ENCODE measurements around the gene GLRX3.

GLRX3 gene

GRCh38 chr10:130194991-130195645, 58.9 kb downstream of the GLRX3 start:
- TF ChIP-seq CTCF (IDR thresholded peaks at IDR 0.05; ENCODE audit: borderline replicate concordance, control extremely low read depth, extremely low read depth, insufficient read depth, missing control alignments): no peak
- no peak for DNase-seq (ENCODE audit: low spot score)
- in situ Hi-C loops (cut with MboI; ENCODE audit: low sequenced_read_pairs, unreplicated experiment): loop anchor here (25.0 kb wide), 1 partner anchor 1692 kb away; no protein-coding TSS in a partner anchor

GRCh38 chr10:130195746-130196294, 59.6 kb downstream of the GLRX3 start:
- no peak for DNase-seq (ENCODE audit: low spot score)
- TF ChIP-seq CTCF (IDR thresholded peaks at IDR 0.05; ENCODE audit: borderline replicate concordance, control extremely low read depth, extremely low read depth, insufficient read depth, missing control alignments): no peak
- in situ Hi-C loops (cut with MboI; ENCODE audit: low sequenced_read_pairs, unreplicated experiment): loop anchor here (25.0 kb wide), 1 partner anchor 1691 kb away; no protein-coding TSS in a partner anchor

- in situ Hi-C loops (cut with MboI; ENCODE audit: low sequenced_read_pairs, unreplicated experiment): loop anchor here (25.0 kb wide), 1 partner anchor 1691 kb away; no protein-coding TSS in a partner anchor
- DNase-seq (ENCODE audit: low spot score): no peak
- TF ChIP-seq CTCF (IDR thresholded peaks at IDR 0.05; ENCODE audit: borderline replicate concordance, control extremely low read depth, extremely low read depth, insufficient read depth, missing control alignments): no peak
Measured at GRCh38 chr10:130196511-130197487, 60.6 kb downstream of the GLRX3 start.

GRCh38 chr10:130198651-130199050, 62.5 kb downstream of the GLRX3 start:
- in situ Hi-C loops (cut with MboI; ENCODE audit: low sequenced_read_pairs, unreplicated experiment): loop anchor here (25.0 kb wide), 1 partner anchor 1689 kb away; no protein-coding TSS in a partner anchor
- DNase-seq (ENCODE audit: low spot score): no peak
- TF ChIP-seq CTCF (IDR thresholded peaks at IDR 0.05; ENCODE audit: borderline replicate concordance, control extremely low read depth, extremely low read depth, insufficient read depth, missing control alignments): no peak

GRCh38 chr10:130200179-130201042, 64.2 kb downstream of the GLRX3 start:
- in situ Hi-C loops (cut with MboI; ENCODE audit: low sequenced_read_pairs, unreplicated experiment): no loop called here
- TF ChIP-seq CTCF (IDR thresholded peaks at IDR 0.05; ENCODE audit: borderline replicate concordance, control extremely low read depth, extremely low read depth, insufficient read depth, missing control alignments): no peak
- no peak for DNase-seq (ENCODE audit: low spot score)

Measured in GM13976 (cell line).